GM19043 (cell line): Measurements from ENCODE around the gene UXS1.
A peak's percentile ranks its signal among the peaks of the same experiment; 100 is the strongest.

ENCODE experiments used
- ATAC-seq: cut with Tn5 transposase; IDR thresholded peaks from one replicate; pipeline ENCODE4 v1.9.1; 2021; ENCODE audit warnings: low read depth; ENCODE audit not compliant: unreplicated experiment

UXS1 gene

DNA sequence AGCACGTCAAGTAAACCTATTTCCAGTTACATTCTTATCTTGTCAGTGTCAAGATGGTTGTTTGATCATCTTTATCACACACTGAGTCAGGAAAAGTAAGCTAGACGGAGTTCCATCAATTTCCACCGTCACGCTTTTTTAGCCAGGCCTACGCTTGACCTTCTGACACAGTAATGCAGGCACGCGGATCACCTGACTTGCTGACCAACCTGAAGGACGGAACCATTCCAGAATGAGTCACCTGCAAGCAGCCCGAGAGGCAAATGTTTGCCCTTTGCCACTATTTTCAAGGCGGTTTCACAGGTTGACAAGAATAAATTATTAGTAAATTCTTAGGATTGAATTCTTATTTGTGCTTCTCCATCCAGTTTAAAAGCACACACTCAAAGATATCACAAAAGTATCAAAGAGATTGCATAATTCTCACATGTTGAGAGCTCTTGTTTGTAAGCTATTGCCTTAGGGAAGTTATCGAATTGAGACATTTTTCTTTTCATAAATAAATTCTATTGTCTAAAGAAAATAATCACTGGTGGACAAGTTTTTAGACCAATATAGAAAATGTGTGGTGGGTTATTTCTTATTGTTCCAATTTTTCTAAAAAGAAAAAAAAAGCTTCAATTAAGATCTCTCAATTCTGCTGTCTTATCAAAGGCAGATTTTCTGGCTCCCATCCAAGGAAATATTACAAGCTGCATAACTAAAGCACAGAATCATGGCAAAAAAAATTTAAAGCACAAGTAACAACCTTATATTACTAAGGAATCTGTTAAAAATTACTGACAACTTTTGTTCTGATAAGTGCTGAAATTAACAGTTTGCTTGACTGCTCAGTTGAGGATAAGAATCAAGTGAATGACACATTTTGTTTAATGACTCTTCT is 31.9 kb downstream of the UXS1 start:
- no peak for ATAC-seq

DNA sequence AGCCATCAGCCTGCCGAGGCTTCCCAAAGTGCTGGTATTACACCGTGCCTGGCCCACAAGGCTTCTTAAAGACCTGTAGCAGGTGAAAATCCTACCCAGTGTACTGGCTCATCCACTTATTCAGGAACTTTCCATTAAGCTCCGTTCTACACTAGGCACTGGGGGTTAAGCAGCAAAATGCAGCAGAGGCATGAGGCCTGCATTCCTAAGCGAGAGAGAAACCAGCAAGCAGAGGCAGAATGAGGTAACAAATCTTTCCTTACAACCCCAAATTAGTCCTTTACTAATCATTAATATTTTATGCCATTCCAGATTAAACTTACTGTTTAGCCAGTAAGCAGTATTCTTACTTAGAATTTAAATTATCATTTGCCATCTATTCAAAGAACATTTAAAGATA is 32.8 kb downstream of the UXS1 start:
- no peak for ATAC-seq

DNA sequence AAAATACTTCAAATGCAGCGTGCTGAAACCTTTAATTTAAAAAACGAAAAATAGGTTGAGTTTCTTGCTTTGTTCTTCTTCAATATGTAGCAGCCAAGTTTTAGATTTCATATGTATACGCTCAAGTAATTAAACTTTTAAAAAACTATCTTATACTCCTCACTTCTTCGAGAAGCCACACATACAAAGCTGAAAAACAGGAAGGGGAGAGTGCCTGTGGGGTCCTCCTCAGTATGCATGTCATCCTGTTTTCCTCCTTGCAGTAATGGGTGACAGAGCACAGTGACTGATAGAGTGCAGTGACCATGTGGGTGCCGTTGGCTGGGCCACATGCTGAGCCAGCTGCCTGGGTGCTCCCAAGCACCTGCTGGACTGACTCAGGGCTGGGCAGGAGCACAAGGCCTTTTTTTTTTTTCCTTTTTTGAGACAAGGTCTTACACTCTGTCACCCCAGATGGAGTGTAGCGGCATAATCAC is 33.3 kb downstream of the UXS1 start:
- ATAC-seq: peak; percentile 50

DNA sequence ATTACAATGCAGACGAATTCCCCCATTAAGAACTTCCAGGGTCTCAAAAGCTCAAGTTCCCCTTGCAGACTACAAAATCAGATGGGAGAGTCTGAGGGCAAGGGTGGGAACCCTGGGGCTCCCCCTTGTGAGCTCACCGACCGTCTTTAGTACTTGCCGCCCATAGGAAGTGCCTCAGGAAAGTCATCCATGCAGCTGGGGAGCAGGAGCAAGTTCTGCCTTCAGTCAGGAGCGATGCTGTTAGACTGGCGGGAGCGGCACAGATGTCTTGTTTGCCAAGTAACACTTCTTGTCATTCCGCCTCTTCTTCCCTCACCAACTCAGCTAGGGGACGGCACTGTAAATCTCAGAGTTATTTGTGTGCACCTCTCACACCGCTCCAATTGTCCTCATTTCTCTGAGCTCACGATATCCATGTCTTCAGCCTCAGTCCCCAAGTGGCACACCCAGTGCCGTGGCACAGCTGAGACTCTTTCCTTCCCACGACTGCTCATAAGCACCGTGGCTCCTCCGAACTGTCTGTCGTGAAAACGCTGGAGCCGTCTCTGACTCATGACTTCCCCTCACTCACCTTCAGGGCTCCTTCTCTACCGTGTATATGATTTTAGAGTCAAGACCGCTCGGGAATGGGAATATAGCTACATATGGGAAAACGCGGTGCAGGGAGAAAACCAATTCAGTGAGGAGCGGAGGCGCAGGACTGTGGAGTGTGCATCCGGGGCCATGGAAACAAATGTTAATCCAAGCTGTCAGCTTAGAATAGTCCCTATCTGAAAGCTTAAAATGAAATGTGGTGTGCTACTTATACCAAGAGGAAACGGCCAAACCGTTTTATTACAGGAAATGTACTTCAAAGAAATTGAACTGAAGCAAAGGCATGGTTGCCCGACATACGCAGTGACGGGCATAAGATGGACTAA is 34.0 kb downstream of the UXS1 start:
- ATAC-seq: peak; percentile 50

DNA sequence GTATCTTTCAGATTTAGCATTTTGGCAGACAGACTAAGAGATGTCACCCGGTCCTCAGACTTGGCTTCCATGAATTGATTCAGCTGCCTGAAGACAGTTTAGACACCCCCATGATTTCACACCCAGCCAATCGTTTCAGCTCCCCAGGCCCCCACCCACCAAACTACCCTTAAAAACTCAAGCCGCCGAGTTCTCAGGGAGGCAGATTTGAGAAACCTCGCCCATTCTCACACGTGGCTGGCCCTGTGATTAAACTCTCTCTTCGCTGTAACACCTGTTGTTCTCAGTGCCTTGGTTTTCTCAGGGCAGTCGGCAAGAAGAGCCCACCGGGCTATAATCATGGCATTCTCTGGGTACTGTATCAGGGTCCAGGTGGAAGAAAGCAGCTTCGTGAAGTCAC is 35.2 kb downstream of the UXS1 start:
- ATAC-seq: no peak

DNA sequence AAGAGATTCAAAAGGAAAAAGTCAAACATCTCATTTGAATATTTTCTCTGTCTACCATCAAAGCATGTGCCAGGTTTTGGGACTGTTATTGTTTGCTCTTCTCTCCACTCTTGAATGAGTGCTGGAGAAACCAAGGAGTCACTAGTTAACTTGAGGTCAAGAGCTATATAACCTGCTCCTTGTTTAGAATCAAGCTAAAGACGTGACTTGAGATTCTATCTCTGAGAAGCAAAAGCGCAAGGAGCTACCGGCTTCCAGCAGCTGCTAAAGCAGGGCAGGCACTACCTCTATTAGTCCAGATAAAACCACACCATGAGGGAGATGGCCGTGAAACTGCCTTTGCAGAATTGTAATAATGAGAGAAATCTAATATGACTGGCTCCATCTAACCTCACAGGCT is 36.0 kb downstream of the UXS1 start:
- no peak for ATAC-seq

DNA sequence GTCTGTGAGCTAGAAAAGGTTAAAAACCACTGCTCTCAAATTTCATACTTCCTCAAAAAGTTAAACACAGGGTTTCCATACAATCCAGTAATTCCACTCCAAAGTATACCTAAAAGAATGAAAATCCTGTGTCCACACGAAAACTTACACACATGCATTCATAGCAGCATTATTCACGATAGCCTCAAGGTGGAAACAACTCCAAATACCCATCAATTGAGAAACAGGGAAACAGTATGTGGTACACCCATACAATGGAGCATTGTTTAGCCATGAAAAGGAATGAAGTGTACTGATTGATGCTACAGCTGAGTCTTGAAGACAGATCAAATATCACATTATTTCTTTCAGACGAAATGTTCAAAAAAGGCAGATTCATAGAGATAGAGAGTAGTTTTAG is 36.7 kb downstream of the UXS1 start:
- no peak for ATAC-seq

DNA sequence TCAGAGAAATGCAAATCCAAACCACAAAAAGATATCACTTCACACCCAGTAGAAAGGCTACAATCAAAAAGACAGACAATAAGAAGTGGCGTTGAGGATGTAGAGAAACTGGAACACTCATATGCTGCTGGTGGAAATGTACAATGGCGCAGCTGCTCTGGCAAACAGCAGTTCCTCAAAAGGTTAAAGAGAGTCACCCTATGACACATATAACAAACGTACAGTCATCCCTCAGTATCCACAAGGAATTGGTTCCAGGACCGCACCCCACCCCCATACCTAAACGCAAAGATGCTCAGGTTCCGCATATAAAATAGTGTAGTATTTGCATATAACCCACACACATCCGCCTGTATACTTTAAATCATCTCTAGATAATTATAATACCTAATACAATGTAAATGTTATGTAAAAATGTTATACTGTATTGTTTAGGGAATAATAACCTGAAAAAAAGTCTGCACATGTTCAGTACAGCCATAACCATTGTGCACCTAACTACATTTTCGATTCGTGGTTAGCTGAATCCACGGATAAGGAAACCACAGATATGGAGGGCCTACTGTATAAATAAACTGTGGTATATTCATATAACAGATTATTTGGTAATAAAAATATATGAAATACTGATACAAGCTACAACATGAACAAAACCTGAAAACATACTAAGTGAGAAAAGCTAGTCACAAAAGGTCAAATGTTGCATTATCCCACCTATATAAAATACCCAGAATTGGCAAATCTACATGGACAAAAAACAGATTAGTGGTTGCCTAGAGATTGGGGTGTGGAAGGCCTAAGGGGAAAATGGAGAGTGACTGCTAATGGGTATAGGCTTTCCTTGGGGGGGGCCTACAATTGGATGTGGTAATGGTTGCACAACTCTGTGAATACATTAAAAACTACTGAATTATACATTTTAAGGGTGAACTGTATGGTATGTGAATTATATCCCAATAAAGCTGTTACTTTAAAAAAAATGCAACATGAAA is 37.5 kb downstream of the UXS1 start:
- ATAC-seq: no peak

DNA sequence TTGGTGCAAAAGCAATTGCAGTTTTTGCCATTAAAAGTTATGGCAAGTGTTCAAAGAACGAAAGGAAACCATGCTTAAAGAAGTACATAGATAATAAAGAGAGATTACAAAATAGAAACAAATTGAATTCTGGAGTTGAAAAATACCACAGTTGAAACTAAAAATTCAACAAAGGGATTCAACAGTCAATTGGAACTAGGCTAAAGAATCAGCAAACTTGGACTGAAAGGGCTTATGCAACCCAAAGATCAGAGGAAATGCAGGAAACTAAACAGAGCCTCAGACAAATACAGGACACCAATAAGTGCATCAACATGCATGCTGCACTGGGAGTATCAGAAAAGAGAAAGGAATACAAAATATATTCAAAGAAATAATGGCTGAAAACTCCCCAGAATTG is 40.3 kb downstream of the UXS1 start:
- ATAC-seq: no peak

DNA sequence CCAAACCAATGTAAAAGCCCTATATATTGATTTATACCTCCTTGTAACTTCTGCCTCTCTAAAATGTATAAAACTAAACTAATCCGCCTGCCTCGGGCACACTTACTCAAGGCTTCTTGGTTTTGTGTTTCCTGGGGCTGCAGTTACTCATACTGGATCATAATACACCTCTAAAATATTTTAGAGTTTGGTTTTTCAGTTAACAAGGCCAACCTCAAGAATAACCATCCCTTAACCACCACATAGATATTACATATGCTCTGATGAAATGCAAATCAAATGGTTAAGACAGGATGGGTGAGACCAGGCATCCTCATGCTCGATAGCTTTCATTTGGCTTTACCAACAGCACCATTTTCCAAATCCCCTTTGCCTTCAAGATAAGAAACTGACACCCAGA is 46.4 kb downstream of the UXS1 start:
- ATAC-seq: peak; percentile 56

DNA sequence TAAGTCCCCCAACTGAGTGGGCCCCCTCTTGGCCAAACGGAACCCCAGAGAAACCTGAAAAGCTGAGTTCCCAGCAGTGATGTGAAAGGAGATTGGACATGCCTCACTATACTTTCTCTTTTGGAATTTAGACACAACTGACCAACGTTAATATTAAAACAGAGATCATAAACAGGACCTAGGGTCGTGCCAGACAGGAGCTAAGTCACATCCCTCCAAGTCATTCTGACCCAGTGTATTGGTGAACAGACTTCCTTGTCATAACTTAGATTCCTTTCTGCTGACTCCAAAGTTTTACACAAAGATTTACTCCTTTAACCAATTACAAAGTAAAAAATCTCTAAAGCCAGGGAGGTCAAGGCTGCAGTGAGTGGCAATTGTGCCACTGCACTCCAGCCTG is 46.9 kb downstream of the UXS1 start:
- ATAC-seq: no peak

DNA sequence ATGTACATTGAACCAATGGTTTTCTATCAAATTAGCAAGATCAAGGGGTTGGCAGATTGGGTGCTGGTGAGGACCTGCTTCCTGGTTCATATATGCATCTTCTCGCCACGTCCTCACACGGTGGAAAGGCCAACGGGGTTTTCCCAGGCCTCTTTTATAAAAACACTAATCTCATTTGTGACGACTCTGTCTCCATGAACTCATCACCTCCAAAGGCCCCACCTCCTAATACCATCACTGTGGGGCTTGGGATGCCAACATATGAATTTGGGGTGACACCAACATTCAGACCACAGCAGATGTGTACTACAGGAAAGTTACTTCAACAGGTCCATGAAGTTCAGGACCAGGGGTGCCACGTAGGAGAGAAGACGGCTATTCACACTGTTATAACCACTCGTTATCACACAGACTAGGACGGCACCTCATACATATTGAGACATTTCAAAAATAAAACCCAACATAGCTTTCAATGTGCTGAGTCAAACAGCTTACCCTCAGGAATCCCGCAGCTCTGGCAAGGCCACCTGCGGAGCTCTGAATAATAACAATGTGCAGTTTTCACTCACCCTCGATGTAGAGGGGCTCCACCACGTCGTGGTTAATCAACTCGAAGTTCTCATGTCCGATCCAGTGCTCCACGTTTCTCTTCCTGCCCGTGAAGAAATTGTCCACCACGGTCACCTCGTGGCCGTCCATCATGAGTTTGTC is 49.3 kb downstream of the UXS1 start:
- ATAC-seq: no peak

DNA sequence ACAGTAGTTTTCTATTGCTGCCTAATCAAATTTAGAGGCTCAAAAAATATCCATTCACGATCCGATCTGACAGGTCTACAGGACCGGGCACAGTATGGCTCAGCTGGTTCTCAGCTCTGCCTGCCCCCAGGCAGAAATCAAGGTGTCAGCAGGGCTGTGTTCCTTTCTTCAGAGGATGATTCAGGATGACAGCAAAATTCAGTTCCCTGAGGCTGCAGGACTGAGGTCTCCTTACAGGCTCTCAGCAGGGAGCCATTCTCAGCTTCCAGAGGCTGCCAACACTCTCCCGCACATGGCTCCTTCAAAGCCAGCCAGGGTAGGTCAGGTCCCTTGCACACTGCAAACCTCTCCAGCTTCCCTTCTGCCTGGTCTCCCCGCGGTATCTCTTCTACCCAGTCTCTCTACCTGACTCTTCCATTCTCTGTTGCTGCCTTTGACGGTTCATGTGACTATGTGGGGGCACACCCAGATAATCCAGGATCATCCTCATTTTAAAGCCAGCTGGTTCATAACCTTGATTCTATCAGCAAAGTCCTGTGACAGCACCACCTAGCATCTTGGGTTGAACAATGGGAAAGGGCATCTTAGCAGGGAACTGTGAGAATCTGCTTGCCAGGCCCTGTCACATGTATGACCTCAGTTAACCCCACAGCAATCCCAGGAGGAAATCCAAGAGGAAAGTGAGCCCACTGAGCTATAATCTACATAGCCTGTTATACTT is 50.4 kb downstream of the UXS1 start:
- ATAC-seq: no peak

DNA sequence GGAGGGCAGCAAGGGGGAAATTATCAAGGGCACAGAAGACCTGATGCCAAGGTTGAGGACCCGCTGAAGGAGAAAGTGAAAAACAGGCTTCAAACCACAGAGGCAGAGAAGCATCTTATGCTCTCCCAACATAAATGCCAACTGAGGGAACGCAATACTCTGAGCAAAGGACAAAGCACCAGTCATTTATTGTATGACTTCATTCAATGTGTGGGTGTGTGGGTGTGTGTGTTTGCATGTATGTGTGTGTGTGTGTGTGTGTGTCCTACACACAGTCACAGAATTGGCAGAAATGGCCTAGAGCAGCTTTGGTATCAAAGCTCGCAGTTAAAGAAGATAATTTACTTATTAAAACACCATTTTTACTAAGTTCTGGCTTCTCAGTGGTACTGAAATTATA is 51.4 kb downstream of the UXS1 start:
- no peak for ATAC-seq

DNA sequence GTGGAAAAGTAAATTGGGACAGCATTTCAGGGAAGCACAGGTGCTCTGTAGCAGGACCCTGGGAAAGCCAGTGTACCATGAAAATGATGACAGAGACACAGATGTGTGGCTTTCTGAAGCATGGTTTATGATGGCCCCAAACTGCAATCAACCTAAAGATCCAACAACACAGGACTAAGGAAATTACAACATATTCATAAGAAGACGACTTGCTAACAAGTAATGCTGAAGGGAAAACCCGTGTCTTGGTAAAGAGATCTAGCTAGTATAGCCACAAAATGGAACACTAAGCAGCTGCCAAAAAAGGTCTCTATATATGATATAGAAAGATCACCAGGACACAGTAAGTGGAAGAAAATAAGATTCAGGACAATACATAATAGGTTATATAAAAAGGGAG is 53.2 kb downstream of the UXS1 start:
- no peak for ATAC-seq

DNA sequence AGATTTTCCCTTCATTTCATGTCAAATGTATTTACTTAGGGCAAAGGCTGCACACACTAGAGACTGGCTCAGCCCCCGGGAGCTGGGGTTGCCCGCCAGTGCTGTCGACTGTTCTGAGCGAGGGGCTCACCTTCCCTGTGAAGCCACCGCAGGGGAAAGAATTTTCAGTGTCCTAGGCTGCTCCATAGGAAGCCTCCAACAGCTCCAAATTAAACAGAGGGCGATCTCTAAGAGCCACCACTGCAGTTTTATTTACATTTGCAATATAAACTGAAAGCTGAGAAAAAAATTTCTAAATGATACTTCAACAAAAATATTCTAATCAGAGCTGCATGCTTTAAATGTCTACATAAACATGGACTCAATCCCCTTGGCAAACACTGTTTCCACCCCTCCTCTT is 54.0 kb downstream of the UXS1 start:
- ATAC-seq: no peak

DNA sequence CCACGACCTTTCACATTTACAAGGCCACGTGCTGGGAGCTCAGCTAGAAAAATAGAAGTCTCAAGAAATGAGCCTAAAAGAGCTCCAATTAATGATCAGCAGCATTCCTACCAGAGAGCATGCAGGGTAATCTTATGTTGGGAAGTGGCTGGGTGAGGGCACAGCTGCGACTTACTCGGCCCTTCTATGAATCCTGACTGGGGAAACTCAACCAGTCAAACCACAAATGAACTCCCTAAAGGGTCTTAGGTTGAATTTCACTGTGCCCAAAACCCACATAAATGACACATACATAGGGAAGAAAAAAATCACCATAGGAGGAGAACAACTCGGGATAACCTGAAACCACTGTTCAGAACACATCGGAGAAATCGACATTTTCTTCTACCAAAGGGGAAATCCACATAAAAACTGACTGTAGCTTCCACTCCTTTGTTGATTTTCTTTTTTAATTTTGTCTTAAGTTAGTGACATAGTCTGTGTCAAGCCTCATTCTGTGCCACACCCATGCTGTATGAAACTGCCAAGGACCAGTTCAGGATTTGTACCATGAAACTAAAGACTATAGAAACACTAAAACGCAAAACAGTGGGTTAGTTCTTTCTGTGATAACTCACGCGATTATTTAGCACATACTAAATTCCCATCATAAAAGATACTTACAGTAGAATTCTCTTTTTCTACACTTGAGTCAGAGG is 54.7 kb downstream of the UXS1 start:
- ATAC-seq: no peak

DNA sequence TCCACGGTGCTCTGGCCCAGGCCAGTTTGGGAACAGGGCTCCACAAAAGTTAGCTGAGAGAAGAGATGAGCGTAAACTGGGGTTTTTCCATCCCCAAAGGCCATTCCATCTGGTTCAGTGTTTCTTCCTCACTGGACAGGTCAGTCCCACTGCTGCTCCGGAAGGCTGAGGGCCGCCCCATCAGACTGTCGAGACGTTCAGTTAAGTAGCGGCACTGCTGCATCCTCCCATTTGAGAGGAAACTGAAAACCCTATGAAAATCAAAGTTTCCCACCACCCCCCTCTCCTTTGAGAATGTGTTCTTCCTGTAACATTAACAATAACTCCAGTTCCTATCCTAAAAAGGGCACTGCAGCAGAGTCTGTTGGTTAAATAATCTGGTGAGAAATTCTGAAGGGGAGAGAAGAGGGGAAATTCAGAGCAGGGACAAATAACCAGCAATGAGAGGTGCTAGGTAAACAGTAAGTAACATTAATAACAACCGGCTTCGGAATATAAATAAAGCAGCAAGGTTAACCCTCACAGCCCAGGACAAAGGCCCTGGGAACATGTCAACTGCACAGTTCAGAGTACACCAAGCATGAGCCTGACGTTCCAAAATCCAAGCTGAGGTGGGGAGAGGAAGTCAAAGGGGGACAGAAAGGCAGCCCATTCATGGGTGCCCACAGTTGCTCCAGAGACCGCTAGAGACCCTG is 55.4 kb downstream of the UXS1 start:
- ATAC-seq: no peak
